MM.1S (cell line): Measurements from ENCODE around the gene ZFAND2B.

Experiments used
- DNase-seq: peaks from one replicate; pipeline ENCODE4 v3.0.0-alpha.2; 2015
- H2AFZ ChIP-seq: fragments of 300-600 bp; sonication (generic); 2 replicates; pipeline ENCODE4 v1.6.0; 2016; ENCODE audit warnings: antibody characterized with exemption, low read length
- H3F3A ChIP-seq: fragments of 300-600 bp; sonication (generic); 2 replicates; pipeline ENCODE4 v1.6.1; 2016; ENCODE audit warnings: mild to moderate bottlenecking, antibody characterized with exemption, low read length, moderate library complexity, mixed read lengths; ENCODE audit not compliant: insufficient read depth
- H3K27ac ChIP-seq: fragments of 300-600 bp; sonication (generic); 2 replicates; pipeline ENCODE4 v1.5.1; 2016; ENCODE audit warnings: mild to moderate bottlenecking, low read length
- H3K27me3 ChIP-seq: fragments of 300-600 bp; sonication (generic); replicated peaks from 2 replicates; pipeline ENCODE4 v1.6.0; 2016; ENCODE audit warnings: low read length; ENCODE audit not compliant: insufficient read depth
- H3K36me3 ChIP-seq: fragments of 300-600 bp; sonication (generic); replicated peaks from 2 replicates; pipeline ENCODE4 v1.6.1; 2016; ENCODE audit warnings: mild to moderate bottlenecking, low read length, mixed read lengths; ENCODE audit not compliant: insufficient read depth
- H3K4me1 ChIP-seq: fragments of 300-600 bp; sonication (generic); 2 replicates; pipeline ENCODE4 v1.6.1; 2016; ENCODE audit warnings: low read length, mixed read lengths
- H3K4me2 ChIP-seq: fragments of 300-600 bp; sonication (generic); 2 replicates; pipeline ENCODE4 v1.6.0; 2016; ENCODE audit warnings: low read depth, low read length
- H3K4me3 ChIP-seq: fragments of 300-600 bp; sonication (generic); 2 replicates; pipeline ENCODE4 v1.5.1; 2016; ENCODE audit warnings: low read length, mixed read lengths
- H3K79me2 ChIP-seq: fragments of 300-600 bp; sonication (generic); 2 replicates; pipeline ENCODE4 v1.6.1; 2016; ENCODE audit warnings: mixed run types, low read length, mixed read lengths
- H3K9ac ChIP-seq: fragments of 300-600 bp; sonication (generic); 2 replicates; pipeline ENCODE4 v1.6.1; 2016; ENCODE audit warnings: low read length, mixed read lengths
- H3K9me2 ChIP-seq: fragments of 300-600 bp; sonication (generic); replicated peaks from 2 replicates; pipeline ENCODE4 v1.6.1; 2016; ENCODE audit warnings: mild to moderate bottlenecking, low read length, mixed read lengths; ENCODE audit not compliant: insufficient read depth
- H3K9me3 ChIP-seq: fragments of 300-600 bp; sonication (generic); replicated peaks from 2 replicates; pipeline ENCODE4 v1.6.1; 2016; ENCODE audit warnings: mild to moderate bottlenecking, low read length, mixed read lengths; ENCODE audit not compliant: insufficient read depth
- H4K20me1 ChIP-seq: fragments of 300-600 bp; sonication (generic); 2 replicates; pipeline ENCODE4 v1.6.1; 2016; ENCODE audit warnings: mild to moderate bottlenecking, low read length, moderate library complexity, mixed read lengths; ENCODE audit not compliant: insufficient read depth
- CTCF ChIP-seq: fragments of 300-600 bp; sonication (generic); IDR thresholded peaks from 2 replicates; pipeline ENCODE4 v1.5.1; 2016; ENCODE audit warnings: antibody characterized with exemption, low read length, mixed read lengths
- EZH2 ChIP-seq: fragments of 300-600 bp; sonication (generic); optimal IDR thresholded peaks from 2 replicates; pipeline ENCODE3; 2017; ENCODE audit warnings: low read depth, mild to moderate bottlenecking, antibody characterized with exemption, low read length, mixed read lengths
- EZH2phosphoT487 ChIP-seq: fragments of 300-600 bp; sonication (generic); IDR thresholded peaks from 2 replicates; pipeline ENCODE4 v1.6.1; 2018; ENCODE audit warnings: antibody characterized with exemption, low read length

Gene ZFAND2B

DNA sequence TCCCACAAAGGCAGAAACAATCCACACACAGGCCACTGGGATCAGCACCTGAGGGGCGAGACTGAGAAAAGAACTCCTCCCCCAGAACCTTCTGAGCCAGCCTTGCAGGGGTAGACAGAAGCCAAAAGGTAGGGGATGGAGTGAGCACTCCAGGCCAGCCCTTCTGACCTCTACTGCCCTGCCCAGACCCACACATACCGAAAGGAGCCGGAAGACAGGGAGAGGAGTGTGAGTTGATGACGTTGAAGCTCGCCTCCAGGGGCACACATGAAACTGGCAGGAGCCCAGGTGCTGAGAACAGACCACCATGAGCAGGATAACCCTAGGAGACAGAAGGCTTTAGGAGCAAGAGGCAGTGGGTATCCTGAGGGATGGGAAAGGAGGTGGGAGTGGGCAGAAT, 38.6 kb upstream of the ZFAND2B start:
- no peak for TF ChIP-seq CTCF
- TF ChIP-seq EZH2: no peak
- TF ChIP-seq EZH2phosphoT487: no peak
- no peak for DNase-seq
- no peak overlapping the region for H3K27ac ChIP-seq
- no peaks in the 10 kb centered on the region for H4K20me1 ChIP-seq
- H3K36me3 ChIP-seq: no peaks in the 10 kb centered on the region; the same call in 1 of the 2 replicates
- H3K79me2 ChIP-seq: no peaks in the 10 kb centered on the region
- no peak overlapping the region for H3K4me3 ChIP-seq
- H2AFZ ChIP-seq: no peak overlapping the region
- no peak overlapping the region for H3K9ac ChIP-seq
- H3K9me2 ChIP-seq: no peaks in the 10 kb centered on the region
- H3K27me3 ChIP-seq: no peaks in the 10 kb centered on the region
- no peaks in the 10 kb centered on the region for H3K9me3 ChIP-seq
- H3F3A ChIP-seq: no peaks in the 10 kb centered on the region
- no peaks in the 10 kb centered on the region for H3K4me1 ChIP-seq
- H3K4me2 ChIP-seq: no peak overlapping the region

GRCh38 chr2:219168526-219168925, 38.1 kb upstream of the ZFAND2B start:
- H2AFZ ChIP-seq: no peak overlapping the region
- H3K36me3 ChIP-seq: peaks cover 3% of the 10 kb centered on the region; the same call in 1 of the 2 replicates
- H3K27me3 ChIP-seq: no peaks in the 10 kb centered on the region
- H3K27ac ChIP-seq: no peak overlapping the region
- no peak for TF ChIP-seq EZH2phosphoT487
- no peak for TF ChIP-seq CTCF
- no peak for TF ChIP-seq EZH2
- no peaks in the 10 kb centered on the region for H3K4me1 ChIP-seq
- DNase-seq: no peak
- H3F3A ChIP-seq: no peaks in the 10 kb centered on the region
- no peaks in the 10 kb centered on the region for H3K9me3 ChIP-seq
- H3K4me3 ChIP-seq: no peak overlapping the region
- no peaks in the 10 kb centered on the region for H3K79me2 ChIP-seq
- H3K9ac ChIP-seq: no peak overlapping the region
- no peaks in the 10 kb centered on the region for H3K9me2 ChIP-seq
- H4K20me1 ChIP-seq: no peaks in the 10 kb centered on the region
- no peak overlapping the region for H3K4me2 ChIP-seq

- Histone ChIP-seq H3K4me3 (no peak overlapping the region), H3K9ac (no peak overlapping the region), H2AFZ (no peak overlapping the region), H3K79me2 (peaks cover 4% of the 10 kb centered on the region; the same call in 1 of the 2 replicates), H4K20me1 (no peaks in the 10 kb centered on the region), H3K4me2 (no peak overlapping the region), H3K4me1 (no peaks in the 10 kb centered on the region), H3K36me3 (peaks cover 3% of the 10 kb centered on the region; the same call in 1 of the 2 replicates), H3K27me3 (no peaks in the 10 kb centered on the region), H3K27ac (no peak overlapping the region), H3K9me3 (no peaks in the 10 kb centered on the region), H3F3A (no peaks in the 10 kb centered on the region), H3K9me2 (no peaks in the 10 kb centered on the region)
- no peak for DNase-seq
- TF ChIP-seq CTCF: no peak
- no peak for TF ChIP-seq EZH2phosphoT487
- no peak for TF ChIP-seq EZH2
Observed at GRCh38 chr2:219168932-219169331, 37.6 kb upstream of the ZFAND2B start.
